ENCODE data around the gene HPS6.
"Not testable (repeated sequence)": the region's sequence is repeated elsewhere in the genome, so short reads cannot be mapped to it uniquely, and the experiment has no call there.

Gene HPS6

DNA sequence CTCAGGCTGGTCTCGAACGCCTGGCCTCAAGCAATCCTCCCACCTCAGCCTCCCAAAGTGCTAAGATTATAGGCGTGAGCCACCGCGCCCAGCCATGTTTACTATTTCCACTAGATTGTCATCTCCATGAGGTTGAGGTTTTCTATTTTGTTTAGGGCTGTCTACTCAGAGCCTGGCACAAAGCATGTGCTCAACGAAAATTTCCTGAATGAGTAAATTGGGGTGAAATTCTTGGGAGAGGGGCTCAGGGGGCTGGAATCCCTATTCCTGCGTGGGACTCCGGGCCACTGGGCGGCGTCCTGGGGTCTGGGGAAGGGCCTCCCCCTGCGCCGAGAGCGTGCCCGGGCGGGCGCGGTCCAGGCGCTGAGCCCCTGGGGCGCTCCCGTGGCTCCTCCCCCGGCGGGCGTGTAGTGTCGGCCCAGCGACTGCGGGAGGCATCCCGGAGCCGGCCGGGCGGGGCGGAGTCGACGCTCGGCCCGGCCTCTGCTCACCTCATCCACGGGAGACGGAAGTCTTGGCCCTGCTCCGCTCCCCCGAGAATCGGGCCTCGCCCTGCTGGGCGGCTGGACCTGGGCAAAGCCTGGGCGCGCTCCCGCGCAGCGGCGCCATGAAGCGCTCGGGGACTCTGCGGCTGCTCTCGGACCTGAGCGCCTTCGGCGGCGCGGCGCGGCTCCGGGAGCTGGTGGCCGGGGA, at the start of gene HPS6:
HPS6 (plus strand) TSS at position 482 of the 693 bp plus-strand sequence; CDS start at position 608, 126 bp downstream.
- no peak for DNase-seq (ENCODE audit: low read depth)

DNA sequence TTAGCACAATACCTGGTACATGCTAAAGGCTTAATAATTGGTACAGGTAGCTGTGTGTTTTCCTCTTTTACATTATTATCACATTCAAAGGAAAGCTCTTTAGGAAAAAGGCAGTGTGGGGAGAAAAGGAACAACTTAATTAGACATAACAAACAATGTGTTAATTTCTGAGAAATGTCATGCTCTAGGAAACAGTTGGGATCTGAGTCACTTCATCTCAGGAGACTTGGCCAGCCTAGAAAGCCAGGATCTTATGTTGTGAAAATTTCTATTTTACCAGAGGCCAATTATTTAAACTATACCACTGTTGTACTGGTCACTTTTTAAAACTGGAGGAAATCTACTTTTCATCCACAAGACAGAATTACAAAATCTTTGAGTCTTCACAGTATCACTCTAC, 48.7 kb upstream of the HPS6 start:
- DNase-seq (ENCODE audit: low read depth), result no peak

DNA sequence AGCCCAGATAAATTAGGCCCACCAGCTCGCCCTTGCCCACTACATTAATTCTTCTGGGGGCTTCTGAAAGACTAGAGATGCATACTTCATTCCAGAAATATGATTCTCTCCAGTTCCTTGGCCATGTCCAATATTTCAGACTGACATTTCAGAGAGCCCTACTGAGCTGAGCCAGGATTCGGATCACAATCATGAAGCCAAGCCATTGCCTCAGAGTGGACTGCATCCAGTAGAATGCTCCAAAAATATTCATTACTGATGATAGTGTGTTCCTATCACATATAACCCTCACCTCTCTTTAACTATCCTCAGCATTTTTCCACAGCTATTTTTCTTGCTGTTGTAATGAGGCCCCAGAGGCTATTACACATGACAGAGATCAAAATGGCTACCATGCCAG, 47.9 kb upstream of the HPS6 start:
- no peak for DNase-seq (ENCODE audit: low read depth)

DNA sequence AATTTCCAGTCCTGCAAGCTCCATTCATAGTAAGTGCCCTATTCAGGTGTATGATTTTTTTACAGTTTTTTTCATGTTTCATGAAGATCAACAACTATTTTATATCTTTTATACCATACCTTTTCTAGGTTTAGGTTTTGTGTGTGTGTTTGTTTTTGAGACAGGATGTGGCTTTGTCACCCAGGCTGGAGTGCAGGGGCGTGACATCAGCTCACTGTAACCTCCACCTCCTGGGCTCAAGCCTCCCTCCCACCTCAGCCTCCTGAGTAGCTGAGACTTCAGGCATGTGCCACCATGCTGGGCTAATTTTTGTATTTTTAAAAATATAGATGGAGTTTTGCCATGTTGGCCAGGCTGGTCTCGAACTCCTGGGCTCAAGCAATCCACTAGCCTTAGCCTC, 44.2 kb upstream of the HPS6 start:
- DNase-seq (ENCODE audit: low read depth), result no peak

DNA sequence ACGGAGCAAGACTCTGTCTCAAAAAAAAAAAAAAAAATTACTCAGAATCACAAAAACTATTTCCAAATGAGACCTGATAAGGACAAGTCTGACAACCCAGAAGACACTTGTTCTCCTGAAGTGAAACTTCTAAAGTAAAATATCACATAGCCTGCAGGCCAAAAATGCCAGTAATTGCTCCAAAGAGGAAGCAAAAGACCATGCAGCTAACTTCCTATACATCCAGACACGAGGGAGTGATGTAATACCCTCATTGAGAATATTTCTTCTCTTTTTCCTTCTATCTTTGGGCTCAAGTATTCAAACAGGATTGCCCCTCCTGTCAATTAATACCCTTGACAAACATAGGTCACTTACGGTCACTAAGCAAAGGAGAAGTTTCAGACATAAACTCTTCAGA, 40.4 kb upstream of the HPS6 start:
- no peak for DNase-seq (ENCODE audit: low read depth)

DNA sequence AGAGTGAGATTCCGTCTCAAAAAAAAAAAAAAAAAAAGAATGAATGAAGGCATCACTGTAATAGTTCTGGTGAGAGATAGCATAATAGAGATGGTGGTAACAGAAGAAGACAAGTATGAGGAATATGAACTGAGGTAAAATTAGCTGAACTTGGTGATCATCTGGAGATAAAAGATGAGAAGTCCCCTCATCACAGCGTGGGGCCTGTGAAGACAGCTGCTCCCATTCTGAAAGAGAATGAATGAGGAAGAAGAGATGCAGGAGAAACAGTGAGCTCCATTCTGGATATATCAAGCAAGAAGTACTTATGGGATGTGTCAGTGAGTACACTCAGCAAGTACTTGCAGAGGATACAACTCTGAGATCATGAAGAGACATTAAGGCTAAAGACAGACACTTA, 37.9 kb upstream of the HPS6 start:
- no peak for DNase-seq (ENCODE audit: low read depth)

DNA sequence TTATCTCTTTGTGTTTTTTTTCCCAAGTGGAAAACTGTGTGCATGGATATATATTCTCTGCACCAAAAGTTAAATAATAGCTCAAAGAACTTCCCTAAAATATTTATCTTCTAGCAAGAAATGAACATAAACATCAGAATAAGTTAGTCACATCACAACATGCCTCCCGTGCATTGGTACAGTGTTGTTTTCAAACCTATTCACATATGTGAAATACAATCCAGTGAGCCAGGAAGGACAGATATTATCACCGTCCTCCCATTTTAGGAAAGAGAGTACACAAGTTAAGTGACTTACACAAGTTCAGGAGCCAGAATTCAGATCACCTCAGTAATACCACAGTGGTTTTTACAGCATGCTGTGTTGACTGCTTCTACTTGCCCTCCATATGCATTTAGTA, 31.4 kb upstream of the HPS6 start:
- no peak for DNase-seq (ENCODE audit: low read depth)

DNA sequence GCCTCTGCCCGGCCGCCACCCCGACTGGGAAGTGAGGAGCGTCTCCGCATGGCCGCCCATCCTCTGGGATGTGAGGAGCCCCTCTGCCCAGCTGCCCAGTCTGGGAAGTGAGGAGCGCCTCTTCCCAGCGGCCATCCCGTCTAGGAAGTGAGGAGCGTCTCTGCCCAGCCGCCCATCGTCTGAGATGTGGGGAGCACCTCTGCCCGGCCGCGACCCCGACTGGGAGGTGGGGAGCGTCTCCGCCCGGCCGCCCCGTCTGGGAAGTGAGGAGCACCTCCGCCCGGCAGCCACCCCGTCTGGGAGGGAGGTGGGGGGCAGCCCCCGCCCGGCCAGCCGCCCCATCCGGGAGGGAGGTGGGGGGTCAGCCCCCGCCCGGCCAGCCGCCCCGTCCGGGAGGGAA, 29.3 kb upstream of the HPS6 start:
- not testable (repeated sequence) for DNase-seq (ENCODE audit: low read depth)

DNA sequence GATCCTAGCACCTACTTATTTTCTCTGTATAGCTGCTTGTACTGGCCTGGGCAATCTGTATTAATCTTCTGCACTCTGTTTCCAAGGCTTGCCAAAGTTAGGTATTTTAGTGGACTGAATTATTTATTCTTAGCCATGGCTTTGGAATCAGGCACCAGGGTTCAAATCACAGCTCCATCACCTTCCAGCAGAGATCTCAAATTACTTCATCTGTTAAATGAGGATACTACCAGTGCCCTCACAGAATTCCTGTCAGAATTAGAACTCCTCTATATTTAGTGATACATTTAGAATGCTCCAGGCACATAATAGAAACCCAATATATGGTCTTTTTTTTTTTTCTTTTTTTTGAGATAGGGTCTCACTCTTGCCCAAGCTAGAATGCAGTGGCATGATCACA, 26.7 kb upstream of the HPS6 start:
- DNase-seq (ENCODE audit: low read depth), result no peak

DNA sequence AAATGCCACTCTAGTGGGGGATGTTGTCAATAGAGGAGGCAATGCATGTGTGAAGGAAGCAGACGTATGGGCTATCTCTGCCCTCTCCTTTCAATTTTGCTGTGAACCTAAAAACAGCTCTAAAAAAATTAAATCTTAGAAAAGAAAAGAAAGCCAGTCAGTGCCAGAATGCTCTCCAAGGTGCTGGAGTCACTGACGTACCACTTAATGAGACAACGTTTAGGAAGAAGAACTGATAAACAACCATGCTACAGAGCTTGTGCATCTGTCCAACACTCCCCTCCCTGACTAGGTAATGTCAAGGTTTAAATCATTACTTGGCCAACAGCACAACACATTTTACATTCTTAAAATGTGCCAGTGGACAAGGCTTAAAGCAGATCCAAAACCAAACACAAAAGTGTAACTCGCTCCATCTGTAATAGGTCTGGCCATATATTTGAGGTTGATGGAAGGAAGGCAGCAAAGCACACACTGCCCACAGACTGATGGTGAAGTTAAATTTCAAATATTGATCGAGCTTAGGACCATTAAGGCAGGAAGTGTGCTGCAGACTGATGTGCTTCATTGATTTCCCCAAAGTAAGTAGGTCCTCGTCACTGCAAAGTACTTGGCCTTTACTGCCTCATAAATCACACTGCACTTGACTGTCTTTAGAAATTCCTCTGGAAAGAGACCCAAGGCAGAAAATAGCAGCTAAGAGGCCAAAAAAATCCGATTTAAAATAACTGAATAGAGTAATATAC, 24.7 kb upstream of the HPS6 start:
- DNase-seq (ENCODE audit: low read depth), result no peak

DNA sequence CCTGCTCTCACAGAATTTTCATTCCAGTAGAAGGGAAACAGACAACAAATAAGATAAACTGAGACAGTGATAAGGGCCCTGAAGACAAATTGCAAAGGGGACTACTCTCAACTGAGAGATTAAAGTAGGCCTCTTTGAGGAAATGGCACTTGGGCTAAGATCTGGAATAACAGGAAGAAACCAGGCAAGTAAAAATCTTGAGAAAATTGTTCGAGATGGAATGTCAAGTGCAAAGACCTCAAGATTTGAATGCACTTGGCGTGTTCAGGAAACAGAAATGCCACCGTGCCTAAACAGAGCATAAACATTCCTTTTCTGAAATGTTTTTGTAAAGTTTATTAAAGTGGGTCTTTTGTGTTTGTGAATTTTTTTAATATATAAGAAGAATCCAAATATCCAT, 19.9 kb upstream of the HPS6 start:
- DNase-seq (ENCODE audit: low read depth), result no peak

DNA sequence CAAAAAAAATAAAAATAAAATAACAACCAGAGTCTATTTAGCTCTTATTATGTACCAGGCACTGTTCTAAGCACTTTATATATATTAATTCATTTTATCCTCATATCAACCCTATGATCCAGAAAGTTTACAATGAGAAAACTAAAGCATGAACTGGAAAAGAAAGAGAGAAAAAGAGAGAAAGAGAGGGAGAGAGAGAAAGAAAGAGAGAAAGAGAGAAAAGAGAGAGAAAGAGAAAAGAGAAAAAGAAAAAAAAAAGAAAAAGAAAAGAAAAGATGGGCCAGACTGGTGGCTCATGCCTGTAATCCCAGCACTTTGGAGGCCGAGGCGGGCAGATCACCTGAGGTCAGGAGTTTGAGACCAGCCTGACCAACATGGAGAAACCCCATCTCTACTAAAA, 19.1 kb upstream of the HPS6 start:
- DNase-seq (ENCODE audit: low read depth), result no peak

DNA sequence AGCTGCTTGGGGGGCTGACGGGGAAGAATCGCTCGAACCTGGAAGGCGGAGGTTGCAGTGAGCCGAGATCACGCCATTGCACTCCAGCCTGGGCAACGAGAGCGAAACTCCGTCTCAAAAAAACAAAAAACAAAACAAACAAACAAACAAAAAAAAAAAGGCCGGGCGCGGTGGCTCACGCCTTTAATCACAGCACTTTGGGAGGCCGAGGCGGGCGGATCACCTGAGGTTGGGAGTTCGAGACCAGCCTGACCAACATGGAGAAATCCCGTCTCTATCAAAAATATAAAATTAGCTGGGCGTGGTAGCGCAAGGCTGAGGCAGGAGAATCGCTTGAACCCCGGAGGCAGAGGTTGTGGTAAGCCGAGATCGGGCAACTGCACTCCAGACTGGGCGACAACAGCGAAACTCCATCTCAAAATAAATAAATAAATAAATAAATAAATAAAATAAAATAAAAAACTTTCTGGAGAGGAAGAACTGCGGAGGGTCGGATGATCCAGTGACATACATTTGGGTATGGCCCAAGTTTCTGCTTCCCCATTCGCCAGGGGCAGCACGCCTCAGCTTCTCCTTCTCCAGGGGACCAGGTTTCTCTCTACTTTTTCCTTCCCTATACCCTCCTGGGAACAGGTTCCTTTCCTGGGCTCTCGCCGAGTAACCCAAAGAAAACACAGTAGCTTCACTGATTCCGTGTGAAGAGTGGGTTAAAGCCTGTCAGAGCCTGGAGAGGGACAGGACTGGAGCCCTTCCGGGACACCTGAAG, 10.1 kb upstream of the HPS6 start:
- not testable (repeated sequence) for DNase-seq (ENCODE audit: low read depth)

DNA sequence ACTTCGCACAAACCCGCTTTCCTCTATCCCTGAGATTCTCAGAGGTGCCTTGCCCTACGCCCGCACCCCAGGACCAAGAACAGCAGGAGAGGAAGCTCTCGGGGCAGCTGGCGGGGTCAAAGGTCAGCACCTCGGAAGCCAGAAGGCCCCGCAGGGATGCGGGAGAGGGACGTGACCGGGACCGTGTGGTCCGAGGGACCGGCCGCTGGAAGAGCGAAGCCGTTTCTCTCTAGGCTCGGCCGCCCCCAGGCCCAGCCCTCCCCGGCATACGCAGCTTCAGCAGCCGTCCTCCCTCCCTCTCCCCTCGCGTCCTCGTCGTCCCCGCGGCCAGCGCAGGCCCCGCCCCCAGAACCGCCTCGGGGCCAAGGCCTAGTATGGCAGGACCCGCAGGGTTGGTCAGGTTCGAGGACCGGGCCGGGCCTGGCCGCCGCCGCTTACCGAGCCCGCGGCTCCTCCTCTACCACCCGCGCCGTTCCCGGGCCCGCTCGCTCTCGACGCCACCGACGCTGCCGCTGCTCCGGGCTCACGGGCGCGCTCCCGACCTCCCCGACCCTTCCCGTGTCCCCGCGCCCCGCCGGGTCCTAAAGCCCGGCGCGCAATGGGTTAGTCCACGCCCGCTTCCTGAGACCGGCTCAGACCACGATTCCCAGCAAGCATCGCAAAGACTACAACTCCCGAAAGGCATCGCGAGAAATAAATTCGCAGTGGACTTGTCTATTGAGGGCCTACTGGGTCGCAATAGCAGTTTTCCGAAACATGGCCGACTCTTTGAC, 9.3 kb upstream of the HPS6 start, which contains the start of gene ARMH3:
ARMH3 (minus strand) TSS at position 527 of the 773 bp plus-strand sequence. CDS start 16,059 bp downstream, outside the sequence.
- peak; percentile 86 for DNase-seq (ENCODE audit: low read depth)

DNA sequence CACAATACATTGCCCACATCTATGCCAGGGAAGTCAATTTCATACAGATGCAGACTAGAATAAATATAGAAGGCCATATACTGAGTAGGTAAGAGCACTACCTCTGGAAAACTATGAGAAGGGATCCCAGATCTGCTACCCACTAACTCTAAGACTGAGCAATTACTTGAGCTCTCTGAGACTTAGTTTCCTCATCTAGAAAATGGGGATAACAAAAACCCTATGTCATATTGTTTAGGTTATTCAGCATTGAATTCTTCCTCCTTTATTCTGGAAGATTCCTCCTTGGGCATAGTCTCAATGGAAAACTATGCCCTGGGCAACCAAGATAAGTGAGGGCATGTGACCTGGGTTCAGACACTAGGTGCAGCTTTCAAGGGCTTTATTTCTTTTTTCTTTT, 5.2 kb upstream of the HPS6 start:
- no peak for DNase-seq (ENCODE audit: low read depth)

DNA sequence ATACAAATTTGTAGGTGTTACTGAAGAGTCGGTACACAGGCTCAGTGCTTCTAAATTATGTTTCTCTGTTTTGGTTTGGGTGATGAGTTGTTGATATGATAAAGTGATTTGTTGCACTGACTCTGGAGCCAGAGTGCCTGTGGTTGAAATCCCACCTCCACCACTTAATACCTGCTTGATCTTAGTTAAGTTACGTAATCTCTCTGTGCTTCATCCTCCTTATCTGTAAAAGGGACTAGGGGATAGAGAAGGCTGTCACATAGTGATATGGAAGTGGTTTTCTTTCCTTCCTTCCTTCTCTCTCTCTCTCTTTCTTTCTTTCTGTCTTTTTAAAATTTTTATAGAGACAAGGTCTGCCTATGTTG, 664 bp upstream of the HPS6 start:
- DNase-seq (ENCODE audit: low read depth), result no peak

DNA sequence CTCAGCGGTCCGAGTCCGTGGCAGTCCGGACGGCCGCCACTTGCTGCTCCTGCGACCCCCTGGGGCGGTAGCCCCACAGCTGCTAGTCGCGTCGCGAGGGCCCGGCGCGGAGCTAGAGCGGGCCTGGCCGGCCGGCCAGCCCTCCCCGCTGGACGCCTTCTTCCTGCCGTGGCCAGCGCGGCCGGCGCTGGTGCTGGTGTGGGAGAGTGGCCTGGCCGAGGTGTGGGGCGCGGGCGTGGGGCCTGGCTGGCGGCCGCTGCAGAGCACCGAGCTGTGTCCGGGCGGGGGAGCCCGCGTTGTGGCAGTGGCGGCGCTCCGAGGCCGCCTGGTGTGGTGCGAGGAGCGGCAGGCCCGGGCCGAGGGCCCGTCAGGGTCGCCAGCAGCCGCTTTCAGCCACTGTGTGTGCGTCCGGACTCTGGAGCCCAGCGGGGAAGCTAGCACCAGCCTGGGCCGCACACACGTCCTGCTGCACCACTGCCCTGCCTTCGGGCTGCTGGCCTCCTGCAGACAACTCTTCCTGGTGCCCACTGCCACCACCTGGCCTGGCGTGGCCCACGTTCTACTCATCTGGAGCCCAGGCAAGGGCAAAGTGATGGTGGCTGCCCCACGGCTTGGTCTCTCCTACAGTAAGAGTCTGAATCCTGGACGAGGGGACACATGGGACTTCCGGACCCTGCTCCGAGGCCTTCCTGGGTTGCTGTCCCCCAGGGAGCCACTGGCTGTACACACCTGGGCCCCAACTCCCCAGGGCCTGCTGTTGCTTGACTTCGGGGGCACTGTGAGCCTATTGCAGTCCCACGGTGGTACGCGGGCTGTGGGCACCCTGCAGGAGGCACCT, 631 bp downstream of the HPS6 start:
- DNase-seq (ENCODE audit: low read depth), result no peak

DNA sequence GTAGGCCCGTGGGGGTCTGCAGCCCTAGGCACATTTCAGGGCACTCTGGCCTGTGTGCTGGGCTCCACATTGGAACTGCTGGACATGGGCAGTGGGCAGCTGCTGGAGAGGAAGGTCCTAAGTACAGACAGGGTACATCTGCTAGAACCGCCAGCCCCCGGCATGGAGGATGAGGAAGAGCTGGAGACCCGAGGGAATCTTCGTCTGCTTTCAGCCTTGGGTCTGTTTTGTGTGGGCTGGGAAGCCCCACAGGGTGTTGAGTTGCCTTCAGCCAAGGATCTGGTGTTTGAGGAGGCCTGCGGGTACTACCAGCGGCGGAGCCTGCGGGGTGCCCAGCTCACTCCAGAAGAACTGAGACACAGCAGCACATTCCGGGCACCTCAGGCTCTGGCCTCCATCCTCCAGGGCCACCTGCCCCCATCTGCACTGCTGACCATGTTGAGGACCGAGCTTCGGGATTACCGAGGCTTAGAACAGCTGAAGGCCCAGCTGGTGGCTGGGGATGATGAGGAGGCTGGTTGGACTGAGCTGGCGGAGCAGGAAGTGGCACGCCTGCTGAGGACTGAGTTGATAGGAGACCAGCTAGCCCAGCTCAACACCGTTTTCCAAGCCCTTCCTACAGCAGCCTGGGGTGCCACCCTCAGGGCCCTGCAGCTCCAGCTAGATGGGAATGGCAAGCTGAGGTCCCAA, 1.4 kb downstream of the HPS6 start:
- no peak for DNase-seq (ENCODE audit: low read depth)

DNA sequence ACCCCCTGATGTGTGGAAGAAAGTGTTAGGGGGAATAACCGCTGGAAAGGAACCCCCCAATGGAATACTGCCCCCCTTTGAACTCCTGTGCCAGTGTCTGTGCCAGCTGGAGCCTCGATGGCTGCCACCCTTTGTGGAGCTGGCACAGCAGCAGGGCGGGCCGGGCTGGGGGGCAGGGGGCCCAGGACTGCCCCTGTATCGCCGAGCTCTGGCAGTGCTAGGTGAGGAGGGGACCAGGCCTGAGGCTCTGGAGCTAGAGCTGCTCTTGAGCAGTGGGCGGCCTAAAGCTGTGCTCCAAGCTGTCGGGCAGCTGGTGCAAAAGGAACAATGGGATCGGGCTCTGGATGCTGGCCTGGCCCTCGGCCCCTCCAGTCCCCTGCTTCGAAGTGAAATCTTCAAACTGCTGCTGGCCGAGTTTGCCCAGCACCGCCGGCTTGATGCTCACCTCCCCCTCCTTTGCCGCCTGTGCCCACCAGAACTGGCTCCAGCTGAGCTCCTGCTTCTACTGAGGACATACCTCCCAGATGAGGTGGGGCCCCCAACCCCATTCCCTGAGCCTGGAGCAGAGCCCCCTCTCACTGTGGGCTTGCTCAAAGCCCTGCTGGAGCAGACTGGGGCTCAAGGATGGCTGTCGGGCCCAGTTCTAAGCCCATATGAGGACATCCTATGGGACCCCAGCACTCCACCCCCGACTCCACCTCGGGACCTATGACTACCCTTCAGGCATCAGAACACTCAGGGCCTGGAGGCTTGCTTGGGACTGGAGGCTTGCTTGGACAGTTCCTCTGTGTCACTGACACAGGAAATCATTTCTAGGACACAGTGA, 2.2 kb downstream of the HPS6 start:
- DNase-seq (ENCODE audit: low read depth), result no peak

DNA sequence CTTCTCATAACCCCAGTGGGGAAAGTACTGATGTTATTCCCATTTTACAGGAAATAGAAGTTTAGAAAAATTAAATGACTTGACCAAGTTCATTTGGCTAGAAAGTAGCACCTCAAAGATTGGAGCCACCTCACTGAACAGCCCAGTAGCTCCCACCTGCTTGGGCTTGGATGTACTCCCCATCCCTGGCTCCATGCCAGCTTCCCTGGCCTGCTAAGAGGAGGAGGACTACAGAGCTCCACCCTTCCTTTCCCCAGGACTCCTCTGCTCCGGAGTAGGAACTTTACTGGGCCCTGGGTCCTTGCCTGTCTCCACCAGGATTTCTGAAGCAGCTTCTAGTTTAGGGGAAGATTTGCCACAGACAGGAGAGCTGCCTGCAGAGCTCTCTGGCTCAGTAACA, 3.1 kb downstream of the HPS6 start:
- no peak for DNase-seq (ENCODE audit: low read depth)
